Activated CD8-positive, alpha-beta T cell treated with anti-CD3 and anti-CD28 coated beads for 36 hours (primary cell): ENCODE data around the gene IFT88. TPM values are rescaled to one million over a fixed set of nuclear protein-coding genes. Genes with fewer than 3 reads are reported as not detected.

Experiments used
- ATAC-seq: fragments of 200-7000 bp; cut with Tn5 transposase; one replicate; pipeline ENCODE4 v1.10.0; 2021; ENCODE audit warnings: mild to moderate bottlenecking, moderate library complexity
- CTCF ChIA-PET: fragments of 350-600 bp; sonication (Branson Sonifier 250); formaldehyde crosslinking; loops from one replicate; lab custom pipeline; 2021; ENCODE audit warnings: antibody characterized with exemption; lab: Charles Lee
- POLR2A ChIA-PET: fragments of 350-600 bp; sonication (Branson Sonifier 250); formaldehyde crosslinking; loops from one replicate; lab custom pipeline; 2021; ENCODE audit warnings: antibody characterized with exemption; lab: Charles Lee
- DNase-seq: peaks from one replicate; pipeline ENCODE4 v3.0.0-alpha.2; 2020
- H3K27ac Mint-ChIP-seq: one replicate; pipeline ENCODE4 v1.8.0; 2021; ENCODE audit warnings: mild to moderate bottlenecking, mixed read lengths
- H3K27me3 Mint-ChIP-seq: one replicate; pipeline ENCODE4 v1.8.0; 2021; ENCODE audit warnings: mixed read lengths
- H3K36me3 Mint-ChIP-seq: one replicate; pipeline ENCODE4 v1.8.0; 2021; ENCODE audit warnings: low read depth, mixed read lengths
- H3K4me1 Mint-ChIP-seq: one replicate; pipeline ENCODE4 v1.8.0; 2021; ENCODE audit warnings: low read depth, mixed read lengths
- H3K4me3 Mint-ChIP-seq: one replicate; pipeline ENCODE4 v1.8.0; 2021; ENCODE audit warnings: mild to moderate bottlenecking, moderate library complexity, mixed read lengths
- H3K9me3 Mint-ChIP-seq: one replicate; pipeline ENCODE4 v1.8.0; 2021; ENCODE audit warnings: mixed read lengths
- CTCF ChIP-seq: fragments of 200-600 bp; IDR thresholded peaks from one replicate; pipeline ENCODE4 v1.8.0; 2022; ENCODE audit warnings: antibody characterized with exemption, mild to moderate bottlenecking
- intact Hi-C: fragments of 100-400 bp; cut with micrococcal nuclease; formaldehyde crosslinking; loops from one replicate; pipeline ENCODE4 v1.10.0; 2022
- total RNA-seq, 2 experiments: library from RNA; stranded (reverse); gene quantifications; one replicate each; pipeline ENCODE4 v1.2.3, GENCODE V29; 2021

Gene IFT88
- total RNA-seq, 2 experiments from 2014 or later = 2.2 to 2.5 TPM

- no peak for ATAC-seq
- no peak for TF ChIP-seq CTCF
- CTCF ChIA-PET = no interaction called here
These were observed 69.1 kb downstream of the IFT88 start for GRCh38 chr13:20636079-20636478.

GRCh38 chr13:20637811-20638210 is 70.9 kb downstream of the IFT88 start:
- CTCF ChIA-PET = interaction anchor here (0.9 kb wide), 1 partner anchor 9 kb away, joined by 3 read pairs; no protein-coding TSS in a partner anchor
- no peak overlapping the region for H3K4me3 Mint-ChIP-seq
- no peaks in the 10 kb centered on the region for H3K9me3 Mint-ChIP-seq
- H3K27me3 Mint-ChIP-seq = no peaks in the 10 kb centered on the region
- H3K4me1 Mint-ChIP-seq = peaks cover 4% of the 10 kb centered on the region
- H3K27ac Mint-ChIP-seq = no peak overlapping the region
- DNase-seq (no peak), ATAC-seq (no peak)
- no peak for TF ChIP-seq CTCF
- intact Hi-C loops = no loop called here
- POLR2A ChIA-PET = no interaction called here
- peaks cover 2% of the 10 kb centered on the region for H3K36me3 Mint-ChIP-seq

More at GRCh38 chr13:20636079-20636478, 69.1 kb downstream of the IFT88 start:
- POLR2A ChIA-PET = interaction anchor here (0.8 kb wide), 1 partner anchor 93 kb away, joined by 3 read pairs; no protein-coding TSS in a partner anchor
- no peak for DNase-seq
- Mint-ChIP-seq H3K4me1 (peaks cover 4% of the 10 kb centered on the region), H3K4me3 (no peak overlapping the region), H3K27ac (no peak overlapping the region), H3K27me3 (no peaks in the 10 kb centered on the region), H3K9me3 (no peaks in the 10 kb centered on the region), H3K36me3 (peaks cover 3% of the 10 kb centered on the region)
- intact Hi-C loops = no loop called here

GRCh38 chr13:20647758-20648157 is 80.8 kb downstream of the IFT88 start:
- peaks cover 6% of the 10 kb centered on the region for H3K36me3 Mint-ChIP-seq
- ATAC-seq = no peak
- TF ChIP-seq CTCF = no peak
- H3K4me3 Mint-ChIP-seq = no peak overlapping the region
- H3K27ac Mint-ChIP-seq = no peak overlapping the region
- CTCF ChIA-PET = no interaction called here
- DNase-seq = no peak
- no peaks in the 10 kb centered on the region for H3K27me3 Mint-ChIP-seq
- no peaks in the 10 kb centered on the region for H3K9me3 Mint-ChIP-seq
- H3K4me1 Mint-ChIP-seq = no peaks in the 10 kb centered on the region
- POLR2A ChIA-PET = no interaction called here
- intact Hi-C loops = no loop called here

- H3K27me3 Mint-ChIP-seq = no peaks in the 10 kb centered on the region
- DNase-seq (no peak), ATAC-seq (no peak)
- no peak for TF ChIP-seq CTCF
- H3K4me3 Mint-ChIP-seq = no peak overlapping the region
- no peaks in the 10 kb centered on the region for H3K36me3 Mint-ChIP-seq
- H3K9me3 Mint-ChIP-seq = no peaks in the 10 kb centered on the region
- H3K27ac Mint-ChIP-seq = no peak overlapping the region
- intact Hi-C loops = no loop called here
- no peaks in the 10 kb centered on the region for H3K4me1 Mint-ChIP-seq
- CTCF ChIA-PET = no interaction called here
- POLR2A ChIA-PET = no interaction called here
These were observed 86.0 kb downstream of the IFT88 start for GRCh38 chr13:20652946-20653345.

- no peak for DNase-seq
- no peak for ATAC-seq
- ChIA-PET POLR2A (no interaction called here), CTCF (no interaction called here)
- no peak overlapping the region for H3K27ac Mint-ChIP-seq
- intact Hi-C loops = no loop called here
- H3K36me3 Mint-ChIP-seq = no peaks in the 10 kb centered on the region
- no peak overlapping the region for H3K4me3 Mint-ChIP-seq
- H3K4me1 Mint-ChIP-seq = no peaks in the 10 kb centered on the region
- H3K27me3 Mint-ChIP-seq = no peaks in the 10 kb centered on the region
- no peaks in the 10 kb centered on the region for H3K9me3 Mint-ChIP-seq
- no peak for TF ChIP-seq CTCF
These were observed 87.2 kb downstream of the IFT88 start for GRCh38 chr13:20654156-20654555.
